GM21367 (cell line): ENCODE data around the gene C6orf163.

Experiments used
- ATAC-seq: cut with Tn5 transposase; IDR thresholded peaks from one replicate; pipeline ENCODE4 v1.9.1; 2021; ENCODE audit not compliant: unreplicated experiment

Gene C6orf163

DNA sequence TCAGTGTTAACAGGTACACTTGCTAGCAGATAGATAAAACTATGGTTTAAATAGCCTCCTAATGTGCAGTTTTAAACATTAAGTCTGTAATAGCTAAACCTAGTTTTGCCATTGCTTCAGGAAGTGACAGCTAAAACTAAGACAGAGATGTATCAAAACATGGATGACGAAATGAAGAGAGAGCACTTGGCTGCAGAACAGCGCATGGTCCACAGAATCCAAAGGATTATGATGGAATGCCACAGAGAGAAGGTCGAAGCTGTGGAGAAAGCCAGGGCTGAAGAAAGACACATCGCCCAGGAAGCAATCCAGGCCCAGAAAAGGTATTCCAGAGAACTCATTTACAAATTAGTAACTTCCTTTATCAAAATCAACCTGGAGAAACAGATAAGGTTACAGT lies 11.6 kb downstream of the C6orf163 start:
- ATAC-seq, result no peak

GRCh38 chr6:87357479-87358196 lies 13.0 kb downstream of the C6orf163 start:
- no peak for ATAC-seq

DNA sequence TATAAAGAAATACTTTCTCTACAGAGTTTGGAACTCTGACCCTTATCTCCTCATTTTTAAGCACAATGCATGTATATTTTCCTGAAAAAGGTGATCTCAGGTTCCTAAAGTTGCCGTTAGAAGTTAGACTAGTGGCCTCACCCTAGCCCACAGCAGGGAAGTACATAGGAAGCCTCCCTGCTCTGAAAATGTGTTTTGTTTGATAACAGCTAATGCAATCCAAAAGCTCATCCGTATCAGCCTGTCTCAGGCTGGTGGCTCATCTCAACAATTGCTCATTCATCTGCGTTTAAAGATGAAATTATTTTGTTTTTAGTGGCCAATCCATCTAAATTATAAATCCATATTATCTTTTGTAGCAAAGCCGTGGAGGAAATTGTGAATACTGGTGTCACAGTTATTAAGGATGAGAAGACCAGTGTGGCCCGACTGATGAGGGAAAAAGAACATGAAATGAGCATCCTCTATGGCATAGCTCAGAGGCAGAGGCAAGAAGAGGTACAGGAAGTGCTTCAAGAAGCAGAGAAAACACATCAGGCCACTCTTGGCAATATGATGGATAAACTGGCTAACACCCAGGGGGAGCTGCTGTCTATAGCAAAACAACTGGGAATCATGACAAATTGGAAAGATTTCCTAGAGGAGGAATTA lies 20.1 kb downstream of the C6orf163 start:
- ATAC-seq, result no peak

DNA sequence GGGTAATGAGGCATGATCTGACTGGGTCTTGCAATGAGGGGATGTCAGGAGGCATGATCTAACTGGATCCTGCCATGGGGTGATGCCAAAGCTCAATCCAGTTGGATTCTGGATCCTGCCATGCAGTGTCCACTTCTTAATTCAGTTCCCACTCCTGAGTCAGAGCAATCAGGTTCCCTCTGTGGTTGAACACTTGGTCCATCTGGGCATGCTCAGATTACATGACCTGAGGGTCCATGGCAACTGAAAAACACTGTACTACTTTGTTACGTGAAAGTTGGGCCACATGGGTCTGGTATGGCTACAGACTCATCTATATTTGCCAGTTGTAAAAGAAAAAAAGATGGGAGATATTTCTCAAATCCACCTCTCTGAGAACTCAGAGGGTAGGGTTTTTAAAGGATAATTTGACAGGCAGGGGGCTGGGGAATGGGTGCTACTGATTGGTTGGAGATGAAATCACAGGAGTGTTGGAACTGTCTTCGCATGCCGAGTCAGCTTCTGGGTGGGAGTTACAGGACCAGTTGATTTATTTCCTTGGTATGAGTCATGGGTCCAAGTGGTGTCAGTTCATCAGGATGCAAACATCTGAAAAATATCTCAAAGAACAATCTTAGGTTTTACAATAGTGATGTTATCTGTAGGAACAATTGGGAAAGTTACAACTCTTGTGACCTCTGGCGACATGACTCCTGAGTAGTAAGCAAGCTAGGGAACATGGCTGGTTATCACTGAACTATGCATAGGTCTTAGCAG lies 21.6 kb downstream of the C6orf163 start:
- ATAC-seq, result no peak

GRCh38 chr6:87366899-87367298 lies 22.3 kb downstream of the C6orf163 start:
- ATAC-seq, result no peak

- ATAC-seq, result no peak
Measured at GRCh38 chr6:87373377-87373776, 28.8 kb downstream of the C6orf163 start.

DNA sequence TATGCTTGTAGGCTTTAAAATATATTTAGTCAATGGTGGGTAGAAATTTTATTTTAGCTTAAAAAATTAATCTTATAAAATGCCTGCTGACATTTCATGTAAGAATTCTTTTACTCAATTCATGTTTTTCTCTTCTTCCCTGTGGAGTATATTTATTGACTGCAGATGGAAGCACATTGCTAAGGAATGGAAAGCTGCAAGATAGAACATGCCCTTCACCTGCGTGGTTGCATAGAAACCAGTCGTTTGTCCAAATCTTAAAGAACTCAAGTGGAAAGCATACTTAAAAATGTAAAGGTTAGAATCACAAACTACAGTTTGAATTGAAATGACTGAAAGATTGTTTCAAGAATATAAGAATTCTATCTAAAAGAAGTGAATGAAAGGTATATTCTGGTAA lies 30.7 kb downstream of the C6orf163 start:
- no peak for ATAC-seq

GRCh38 chr6:87376643-87377042 lies 32.0 kb downstream of the C6orf163 start:
- ATAC-seq, result no peak

DNA sequence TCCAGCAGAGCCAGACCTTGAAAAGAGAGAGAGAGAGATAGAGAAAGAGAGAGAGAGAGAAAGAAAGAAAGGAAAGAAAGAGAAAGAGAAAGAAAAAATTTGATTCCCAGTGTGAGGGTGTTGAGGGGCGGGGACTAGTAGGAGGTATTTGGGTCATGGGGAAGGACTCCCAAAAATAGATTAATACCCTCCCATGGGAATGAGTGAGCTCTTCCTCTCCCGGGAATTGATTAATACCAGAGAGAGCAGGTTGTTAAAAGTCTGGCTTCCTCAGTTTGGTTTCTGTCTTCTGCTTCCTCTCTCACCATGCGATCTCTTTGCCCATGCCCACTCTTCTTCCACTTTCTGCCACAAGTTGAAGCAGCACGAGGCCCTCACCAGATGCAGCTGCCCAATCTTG lies 34.3 kb downstream of the C6orf163 start:
- ATAC-seq, result peak; percentile 61

GRCh38 chr6:87382861-87383260 lies 38.2 kb downstream of the C6orf163 start:
- no peak for ATAC-seq

- no peak for ATAC-seq
Measured at GRCh38 chr6:87384038-87384437, 39.4 kb downstream of the C6orf163 start.

DNA sequence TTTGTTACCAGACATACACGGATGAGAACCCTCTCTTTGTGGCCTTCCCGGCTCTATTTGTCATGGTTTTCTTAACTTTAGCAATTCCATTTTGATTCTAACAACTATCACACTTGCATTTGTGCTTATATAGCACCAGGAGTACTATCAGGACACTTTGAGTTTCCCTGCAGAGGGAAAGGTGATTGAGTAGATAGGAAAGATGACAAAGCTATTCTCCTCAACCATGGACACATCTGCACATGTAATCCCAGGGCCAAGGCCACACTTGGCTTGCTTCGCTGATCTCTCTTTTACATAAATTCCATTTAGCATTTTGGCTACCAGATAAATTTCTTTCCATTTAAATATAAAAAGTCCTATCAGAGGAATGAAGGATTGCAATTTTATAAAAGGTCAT lies 39.8 kb downstream of the C6orf163 start:
- no peak for ATAC-seq

GRCh38 chr6:87391334-87391733 lies 46.7 kb downstream of the C6orf163 start:
- ATAC-seq, result no peak

DNA sequence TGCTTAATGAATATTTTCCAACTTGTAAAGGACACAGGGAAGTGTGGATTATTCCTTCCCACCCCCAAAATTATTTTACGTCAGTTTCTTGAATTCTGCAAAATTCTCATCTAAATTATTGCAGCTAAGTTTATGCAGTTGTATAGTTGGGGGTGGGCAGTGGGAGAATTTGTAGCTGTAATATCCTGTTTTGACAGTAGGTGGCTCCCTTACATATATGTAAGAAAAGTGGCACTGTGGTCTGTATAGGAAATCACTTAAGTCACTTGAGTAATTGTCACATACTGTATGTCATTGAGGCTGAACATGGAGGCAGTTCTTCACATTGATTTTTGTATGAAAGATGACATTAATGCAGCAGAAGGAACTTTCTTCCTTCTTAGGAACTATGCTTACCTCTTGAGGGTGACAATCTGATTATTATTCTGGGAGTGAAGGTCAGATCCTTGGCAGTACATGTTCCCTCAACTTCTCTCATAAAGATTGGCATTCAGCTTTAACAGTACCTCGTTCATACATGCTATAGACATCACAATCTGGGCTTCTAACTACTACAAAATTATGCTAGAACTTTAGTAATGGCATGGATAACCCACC lies 48.5 kb downstream of the C6orf163 start:
- ATAC-seq, result peak; percentile 77

GRCh38 chr6:87395431-87395830 lies 50.8 kb downstream of the C6orf163 start:
- no peak for ATAC-seq

DNA sequence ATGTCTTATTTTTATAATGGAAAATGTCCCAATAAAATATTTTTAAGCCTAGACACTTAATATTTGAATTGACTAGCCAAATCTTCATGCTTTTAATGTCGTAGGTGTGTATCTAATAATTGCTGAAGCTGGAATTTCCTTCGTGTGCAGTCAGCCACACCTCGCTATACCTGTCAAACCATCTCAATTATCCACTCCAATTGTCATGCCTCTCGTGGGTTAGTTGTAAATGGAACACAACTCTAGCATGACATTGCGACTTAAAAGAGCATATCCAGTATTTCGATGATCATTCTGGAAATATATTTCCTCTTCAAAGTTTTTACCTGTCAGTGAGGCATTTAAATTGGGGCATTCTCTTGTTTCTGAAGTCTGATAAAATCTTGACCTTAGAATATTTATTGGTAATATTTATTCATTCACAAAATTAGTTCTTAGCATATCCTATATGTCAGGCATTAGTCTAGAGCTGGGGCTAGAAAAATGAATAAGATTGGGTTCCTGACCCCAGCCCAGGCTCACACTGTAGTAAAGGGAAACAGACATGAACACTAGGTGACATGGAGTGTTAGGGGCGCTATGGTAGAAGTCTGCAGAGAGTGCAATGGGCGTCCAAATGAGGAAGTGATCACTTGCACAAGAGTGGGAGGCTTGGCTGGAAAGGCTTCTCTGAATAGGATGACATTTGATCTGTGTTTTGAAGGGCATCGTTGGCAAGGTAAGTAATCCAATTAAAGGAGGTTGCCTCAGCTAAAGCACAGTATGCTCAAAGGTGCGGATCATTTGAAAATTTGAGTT lies 52.2 kb downstream of the C6orf163 start:
- ATAC-seq, result peak; percentile 75

DNA sequence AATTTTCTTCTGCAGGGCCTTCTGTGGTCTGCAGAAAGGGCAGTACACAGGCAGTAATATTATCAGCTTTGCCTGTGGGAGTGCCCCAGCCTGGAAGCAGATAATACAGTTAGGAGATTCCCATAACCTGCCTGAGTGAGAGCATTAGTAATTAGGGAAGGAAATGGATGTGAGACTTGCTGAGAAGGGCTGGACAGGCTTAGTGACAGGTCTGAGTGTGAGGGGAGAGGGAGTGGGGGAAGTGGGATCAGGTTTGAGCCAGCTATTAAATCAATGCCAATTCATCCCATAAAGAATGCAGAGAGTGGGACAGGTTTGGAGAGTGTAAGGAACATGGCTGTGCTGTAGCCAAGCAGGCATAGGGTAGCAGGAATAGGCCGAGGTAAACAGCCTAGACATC lies 53.0 kb downstream of the C6orf163 start:
- ATAC-seq, result no peak

DNA sequence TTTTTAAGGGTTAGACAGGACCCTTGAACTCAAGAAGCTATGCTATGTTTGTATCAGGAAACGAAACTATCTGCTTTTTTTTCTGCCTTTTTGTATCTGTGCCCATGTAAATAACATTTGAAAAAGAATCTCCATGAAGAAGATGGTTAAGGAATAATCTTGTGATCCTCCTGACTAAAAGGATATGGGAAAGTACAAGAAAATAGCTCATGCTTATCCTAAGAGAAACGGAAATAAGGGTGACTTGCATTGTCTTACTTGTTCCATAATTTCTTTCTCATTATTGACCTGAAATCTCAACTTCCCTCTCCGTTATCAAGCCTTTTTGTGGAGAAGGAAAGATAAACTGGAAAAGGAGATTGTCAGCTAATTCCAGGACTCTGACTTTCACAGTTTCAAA lies 57.2 kb downstream of the C6orf163 start:
- no peak for ATAC-seq

DNA sequence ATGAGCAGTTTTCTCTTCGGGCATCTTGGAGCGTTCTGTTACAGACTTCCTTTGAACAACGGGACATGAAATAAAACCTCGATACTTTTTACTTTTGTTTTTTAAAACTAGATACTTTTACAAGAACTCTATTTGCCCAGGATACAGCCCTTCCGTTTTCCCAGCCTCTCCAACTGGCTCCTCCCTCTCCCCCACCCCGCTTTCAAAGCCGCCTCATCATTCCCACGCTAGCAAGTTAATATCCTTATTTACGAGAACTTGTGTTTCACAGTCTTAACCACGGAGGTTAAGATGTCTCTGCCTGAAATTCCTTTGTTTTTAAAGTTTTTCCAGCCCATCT lies 62.9 kb downstream of the C6orf163 start:
- peak; percentile 20 for ATAC-seq

DNA sequence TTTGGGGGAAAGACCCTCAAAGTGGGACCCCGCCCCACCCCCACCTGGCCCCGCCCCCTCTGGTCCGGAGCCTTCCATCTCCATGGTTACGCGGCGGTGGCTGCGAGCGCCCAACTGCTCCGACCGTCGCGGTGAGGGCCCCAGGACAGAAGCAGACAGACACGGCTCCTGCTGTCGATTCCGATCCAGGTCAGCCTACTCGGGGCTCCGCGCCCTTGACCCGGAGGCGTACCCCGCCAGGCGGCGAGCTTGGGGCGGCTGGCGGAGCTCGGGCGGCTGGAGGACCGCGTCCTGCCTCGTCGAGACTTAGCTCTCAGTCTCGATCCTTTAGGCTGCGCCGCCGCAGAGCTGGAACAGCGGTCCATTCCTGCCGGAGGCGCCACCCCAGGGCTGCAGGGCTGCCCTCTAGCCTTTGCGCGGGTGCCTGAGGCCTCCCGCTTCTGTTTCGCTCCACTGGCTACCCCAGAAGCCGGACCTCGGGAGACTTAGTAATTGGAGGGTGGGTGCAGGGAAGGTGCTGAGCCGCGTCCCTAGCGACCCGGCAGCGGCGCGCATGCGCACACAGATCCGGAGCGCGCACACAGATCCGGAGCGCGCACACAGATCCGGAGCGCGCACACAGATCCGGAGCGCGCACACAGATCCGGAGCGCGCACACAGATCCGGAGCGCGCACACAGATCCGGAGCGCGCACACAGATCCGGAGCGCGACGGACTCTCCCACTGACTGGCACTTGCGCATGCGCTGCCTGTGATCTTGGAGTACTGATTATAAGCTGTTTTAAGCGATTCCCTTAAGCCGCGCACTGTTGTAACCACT lies 63.5 kb downstream of the C6orf163 start, which contains the start of gene CFAP206:
CFAP206 (plus strand) TSS at position 72 of the 820 bp plus-strand sequence. CDS start 1,868 bp downstream, outside the sequence.
- ATAC-seq, result peak; percentile 78
